Adrenal gland (tissue), 5 donors: ENCODE results near the gene LTN1.

Experiments used
- POLR2A ChIP-seq, 2 donors: fragments of 450-650 bp; IDR thresholded peaks; one replicate each; pipeline ENCODE4 v1.6.1; 2017; ENCODE audit warnings: antibody characterized with exemption in 2 of 2, mild to moderate bottlenecking in 2 of 2, moderate library complexity in 1 of 2
- TF ChIP-seq, protein P1 (sequence below), 6 experiments: fragments of 450-650 bp in 4 of 6; fragments of 200-600 bp in 2 of 6; sonication (generic) in 1 of 6; IDR thresholded peaks; 1 replicate in 5 of 6; 2 replicates in 1 of 6; pipeline versions ENCODE4 v1.5.1 to v1.8.0; 2016 to 2021; ENCODE audit warnings: antibody characterized with exemption in 6 of 6, mild to moderate bottlenecking in 2 of 6, moderate library complexity in 1 of 6
- donor health status: DM: no; HTN: no; CAD: no.

DNA sequence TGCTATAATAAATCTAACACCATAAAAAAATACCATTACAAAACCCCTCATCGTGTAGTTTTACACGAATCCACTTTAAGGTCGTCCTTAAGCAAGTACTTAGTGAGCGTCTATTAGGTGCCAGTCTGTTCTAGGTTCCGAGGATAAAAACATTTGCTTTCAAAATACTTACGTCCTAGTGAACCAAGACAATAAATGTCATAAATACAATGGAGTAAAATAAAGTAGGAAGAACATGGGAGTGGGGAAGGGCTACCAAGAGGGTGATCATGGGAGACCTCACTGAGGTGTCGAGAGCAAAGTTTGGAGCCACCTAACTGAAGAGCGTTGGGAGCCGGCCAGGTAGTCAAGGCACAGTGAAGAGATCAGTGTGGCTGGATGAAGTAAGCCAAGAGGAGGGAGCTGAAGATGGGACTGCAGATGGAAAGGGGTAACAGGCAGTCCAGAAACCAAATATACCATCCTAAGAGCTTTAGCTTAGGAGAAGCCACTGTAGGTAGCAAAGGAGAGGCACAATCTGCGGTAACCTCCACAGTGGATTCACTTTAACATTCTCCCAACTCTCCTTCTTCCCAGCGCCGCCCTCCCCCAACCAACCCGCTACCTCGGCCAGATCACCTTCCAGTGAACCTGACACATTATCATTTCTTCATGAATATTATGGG, 684 bp downstream of the LTN1 start:
- TF ChIP-seq, protein P1, sequence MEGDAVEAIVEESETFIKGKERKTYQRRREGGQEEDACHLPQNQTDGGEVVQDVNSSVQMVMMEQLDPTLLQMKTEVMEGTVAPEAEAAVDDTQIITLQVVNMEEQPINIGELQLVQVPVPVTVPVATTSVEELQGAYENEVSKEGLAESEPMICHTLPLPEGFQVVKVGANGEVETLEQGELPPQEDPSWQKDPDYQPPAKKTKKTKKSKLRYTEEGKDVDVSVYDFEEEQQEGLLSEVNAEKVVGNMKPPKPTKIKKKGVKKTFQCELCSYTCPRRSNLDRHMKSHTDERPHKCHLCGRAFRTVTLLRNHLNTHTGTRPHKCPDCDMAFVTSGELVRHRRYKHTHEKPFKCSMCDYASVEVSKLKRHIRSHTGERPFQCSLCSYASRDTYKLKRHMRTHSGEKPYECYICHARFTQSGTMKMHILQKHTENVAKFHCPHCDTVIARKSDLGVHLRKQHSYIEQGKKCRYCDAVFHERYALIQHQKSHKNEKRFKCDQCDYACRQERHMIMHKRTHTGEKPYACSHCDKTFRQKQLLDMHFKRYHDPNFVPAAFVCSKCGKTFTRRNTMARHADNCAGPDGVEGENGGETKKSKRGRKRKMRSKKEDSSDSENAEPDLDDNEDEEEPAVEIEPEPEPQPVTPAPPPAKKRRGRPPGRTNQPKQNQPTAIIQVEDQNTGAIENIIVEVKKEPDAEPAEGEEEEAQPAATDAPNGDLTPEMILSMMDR (IDR thresholded peaks at IDR 0.05) = no peak
- no peak for TF ChIP-seq POLR2A (IDR thresholded peaks at IDR 0.05)
